GM19328 (cell line): ENCODE measurements around the gene TANC1.
"Not testable (repeated sequence)": the region's sequence is repeated elsewhere in the genome, so short reads cannot be mapped to it uniquely, and the experiment has no call there.

Source experiments
- ATAC-seq: cut with Tn5 transposase; IDR thresholded peaks from one replicate; pipeline ENCODE4 v1.9.1; 2021; ENCODE audit warnings: mild to moderate bottlenecking, moderate library complexity; ENCODE audit not compliant: unreplicated experiment

Gene TANC1

DNA sequence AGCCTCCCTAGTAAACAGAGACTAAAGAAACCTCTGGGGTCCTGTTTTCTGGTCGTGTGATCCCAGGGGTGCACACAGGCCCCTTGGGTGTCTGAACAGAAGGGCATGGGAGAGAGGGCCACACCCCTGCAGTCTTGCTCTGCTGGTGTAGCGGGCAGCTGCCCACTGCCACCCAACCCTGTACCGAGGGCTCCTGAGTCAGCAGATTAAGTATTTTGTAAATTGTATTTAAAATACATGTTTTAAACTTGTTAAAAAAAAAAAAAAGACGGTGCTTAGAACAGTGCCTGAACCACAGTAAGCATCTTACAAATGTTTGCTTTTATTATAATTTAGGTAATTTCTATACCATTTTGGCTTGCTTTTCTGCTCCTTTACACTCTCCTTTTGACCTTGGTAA, 113.7 kb downstream of the TANC1 start:
- no peak for ATAC-seq

DNA sequence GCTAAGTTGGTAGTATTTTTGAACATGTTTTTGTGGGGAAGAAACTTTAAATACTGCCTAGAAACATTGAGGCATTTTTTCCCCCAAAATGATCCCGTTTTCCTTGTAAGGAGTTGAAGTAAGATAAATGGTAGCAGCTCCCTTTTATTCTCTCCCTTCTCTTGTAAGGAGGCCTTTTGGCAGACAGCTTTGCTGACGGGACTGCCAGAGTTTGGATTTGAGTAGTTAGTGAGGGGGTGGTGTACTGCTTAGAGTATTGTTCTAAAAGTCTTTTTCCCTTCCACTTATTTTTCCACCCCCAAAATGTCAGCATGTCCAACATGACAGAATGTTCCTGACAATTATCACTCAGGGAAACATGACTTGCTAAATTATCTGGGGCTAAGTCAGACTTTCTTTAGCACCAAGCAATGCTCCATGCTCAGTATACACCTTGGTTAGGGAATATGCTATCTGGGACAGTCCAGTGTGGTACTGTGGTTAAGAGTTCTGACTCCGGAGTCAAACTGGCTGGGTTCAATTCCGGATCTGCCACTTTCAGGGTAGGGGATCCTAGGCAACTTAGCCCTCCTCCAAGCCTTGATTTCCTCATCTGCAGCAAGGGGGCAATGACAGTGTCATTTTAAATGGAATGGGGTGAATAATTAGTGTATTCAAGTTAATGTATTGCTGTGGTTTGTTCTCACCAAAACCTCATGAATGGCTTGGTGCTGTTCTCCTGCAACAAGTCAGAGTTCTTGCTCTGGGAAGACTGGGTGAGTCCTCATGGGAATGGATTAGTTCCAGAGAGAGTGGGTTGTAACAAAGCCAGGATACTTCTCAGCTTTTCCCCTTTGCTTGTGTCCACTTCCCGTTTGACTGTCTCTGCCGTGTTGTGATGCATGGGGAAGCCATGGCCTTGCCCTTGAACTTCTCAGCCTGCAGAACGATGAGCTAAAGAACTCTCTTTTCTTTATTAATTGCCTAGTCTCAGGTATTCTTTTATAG, 116.2 kb downstream of the TANC1 start:
- ATAC-seq, result no peak

DNA sequence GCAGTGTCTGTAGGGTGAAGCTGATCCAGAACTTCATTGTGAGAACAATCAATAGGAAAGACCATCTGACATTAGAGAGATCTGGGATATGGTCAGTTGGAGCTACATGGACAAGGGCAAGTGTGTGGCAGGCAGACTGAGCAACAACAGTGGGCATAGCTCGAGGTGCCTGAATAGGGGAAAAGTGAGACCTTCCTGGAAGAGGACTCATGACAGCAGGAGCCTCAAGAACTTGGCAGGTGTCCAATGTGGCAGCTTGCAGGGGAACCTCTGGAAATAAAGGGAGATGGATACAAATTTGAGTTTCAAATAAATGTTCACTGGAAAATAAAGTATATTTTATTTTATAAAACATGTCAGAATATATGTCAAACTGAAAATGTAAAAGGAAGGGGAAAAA, 117.9 kb downstream of the TANC1 start:
- no peak for ATAC-seq

DNA sequence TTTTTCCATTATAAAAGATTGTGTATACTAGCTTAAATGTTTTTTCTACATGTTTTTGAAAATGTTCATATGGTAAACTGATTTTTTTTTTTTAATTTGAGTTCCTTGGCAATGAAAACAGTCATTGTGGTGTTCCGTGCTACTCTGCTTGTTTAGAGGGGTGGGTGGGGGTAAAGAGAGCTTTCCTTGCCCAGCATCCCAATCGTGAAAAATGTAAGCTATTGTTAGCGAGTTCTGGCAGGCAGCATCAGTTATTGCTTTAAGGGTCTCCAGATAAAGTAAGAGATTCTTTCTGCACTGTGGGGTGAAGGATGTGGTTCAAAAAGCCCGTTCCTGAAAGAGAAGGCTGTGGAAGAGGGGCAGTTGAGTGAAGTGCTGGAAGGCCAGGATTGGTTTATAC, 118.4 kb downstream of the TANC1 start:
- no peak for ATAC-seq

DNA sequence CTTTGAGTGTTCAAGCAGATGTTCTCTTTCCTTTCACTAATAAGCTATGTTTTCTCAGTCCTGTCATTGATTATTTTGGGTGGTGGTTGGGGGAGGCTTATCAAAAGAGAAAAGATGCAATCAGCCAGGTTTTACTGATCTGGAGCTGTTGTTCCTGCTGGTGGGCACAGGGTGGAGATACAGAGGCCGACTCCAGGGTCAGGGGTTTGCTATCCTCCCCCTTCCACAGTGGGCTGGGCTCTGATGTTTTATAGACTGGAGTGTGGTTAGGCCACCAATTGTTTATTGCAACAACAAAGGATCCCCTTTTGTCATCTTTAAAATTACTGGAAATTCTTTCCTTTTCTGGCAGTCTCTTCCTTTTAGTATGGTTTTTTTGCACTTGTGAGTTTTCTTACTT, 120.5 kb downstream of the TANC1 start:
- no peak for ATAC-seq

DNA sequence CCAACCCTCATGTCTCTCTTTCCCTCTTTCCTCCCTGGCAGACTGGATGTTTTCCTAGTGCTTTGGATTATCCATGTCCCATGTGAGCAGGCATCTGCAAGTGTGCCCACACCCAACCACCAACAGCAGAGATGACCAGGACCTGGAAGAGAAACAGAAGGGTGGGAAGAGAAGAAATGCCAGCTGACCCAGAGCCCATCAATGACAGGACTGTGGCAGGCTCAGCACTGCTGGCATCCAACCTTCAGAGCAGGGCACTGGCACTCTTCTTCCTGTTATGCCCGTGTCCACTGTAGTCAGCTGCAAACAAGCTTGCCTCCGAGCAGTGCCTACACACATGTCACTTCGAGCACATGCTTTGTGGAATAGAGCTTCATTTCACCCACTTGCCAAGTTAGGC, 121.1 kb downstream of the TANC1 start:
- ATAC-seq, result no peak

DNA sequence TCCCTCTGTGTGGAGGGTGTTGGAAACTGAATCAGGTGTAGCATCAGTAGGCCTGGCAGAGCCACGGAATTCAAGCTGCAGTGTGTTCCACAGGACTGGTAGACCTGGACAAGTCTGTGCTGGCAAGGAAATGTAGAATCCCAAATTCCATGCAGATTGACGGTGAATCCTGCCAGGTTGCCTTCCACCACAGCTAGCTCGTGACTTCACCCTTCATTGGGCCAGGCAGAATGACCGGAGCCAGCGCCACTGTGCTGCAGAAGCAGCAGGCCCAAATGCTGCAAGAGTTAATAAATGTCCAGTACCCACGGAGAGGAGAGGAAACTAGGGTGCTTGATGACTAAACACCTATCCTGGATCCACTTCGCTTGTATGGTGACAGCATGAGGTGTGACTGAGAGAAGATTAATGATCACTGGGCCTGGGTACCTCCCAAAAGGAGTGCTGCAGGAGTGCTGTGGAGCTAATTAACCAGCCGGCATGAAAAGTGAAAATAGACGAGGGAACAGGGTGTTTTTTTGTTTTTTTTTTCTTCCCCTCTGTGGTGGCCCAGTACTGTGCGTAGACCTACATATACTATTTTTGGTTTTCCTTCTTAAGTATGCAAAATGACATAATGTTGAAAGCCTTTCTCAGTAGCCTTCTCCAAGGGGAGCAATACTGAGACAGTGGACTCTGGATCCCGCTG, 122.2 kb downstream of the TANC1 start:
- ATAC-seq, result peak; percentile 58

DNA sequence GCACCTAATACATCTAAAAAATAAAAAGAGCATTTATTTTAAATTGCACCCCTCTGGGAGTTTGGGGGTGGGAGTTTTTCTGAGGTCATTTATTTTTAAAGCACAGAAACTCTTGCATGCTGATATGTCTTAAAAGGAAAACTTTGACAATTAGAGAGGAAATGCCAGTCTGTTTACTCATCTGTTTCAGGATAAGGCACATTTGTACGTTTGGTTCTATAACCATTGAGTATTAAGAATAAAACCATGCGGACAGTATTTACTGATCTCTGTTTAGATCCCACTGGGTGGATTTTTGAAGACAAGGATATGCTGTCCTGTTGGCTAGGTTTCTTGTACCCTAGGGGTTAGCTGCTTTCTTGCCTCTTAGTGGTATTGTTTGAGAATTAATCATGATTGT, 122.9 kb downstream of the TANC1 start:
- ATAC-seq, result no peak

DNA sequence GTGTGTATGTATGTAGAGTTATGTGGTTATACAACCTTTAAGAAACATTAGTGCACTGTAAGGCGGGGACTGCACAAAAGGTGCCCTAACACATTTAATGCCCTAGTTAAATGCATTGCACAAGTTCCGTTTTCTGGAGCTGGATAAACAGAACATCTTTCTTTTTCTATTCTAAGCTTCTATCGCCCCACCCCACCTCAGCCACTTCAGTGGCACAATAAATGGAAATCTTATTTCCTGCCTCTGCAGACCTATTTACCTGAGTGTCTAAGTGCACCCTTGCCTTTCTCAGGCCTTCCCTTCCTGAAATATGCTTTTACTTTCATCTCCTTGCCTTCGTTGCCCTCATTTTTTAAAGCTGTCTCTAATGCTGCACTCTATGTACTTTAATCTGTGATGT, 123.5 kb downstream of the TANC1 start:
- no peak for ATAC-seq

DNA sequence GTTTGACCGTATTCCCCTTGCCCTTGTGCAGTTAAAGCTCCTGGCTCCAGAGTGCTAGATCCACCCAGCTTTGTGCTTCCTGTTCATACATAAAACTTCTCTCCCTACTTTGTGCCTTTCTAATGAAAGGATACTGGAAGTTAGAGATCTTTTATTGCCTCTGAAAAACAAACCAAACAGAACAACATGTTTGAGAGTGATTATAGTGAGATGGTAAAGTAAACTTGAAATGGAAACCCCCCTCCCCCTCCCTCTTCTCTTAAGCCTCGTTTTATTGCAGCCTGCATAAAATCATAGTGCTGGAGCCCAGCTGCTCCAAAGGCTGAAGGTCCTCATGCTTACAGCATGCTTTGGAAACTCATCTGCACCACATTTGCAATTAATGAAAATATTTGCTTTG, 125.1 kb downstream of the TANC1 start:
- ATAC-seq, result no peak

DNA sequence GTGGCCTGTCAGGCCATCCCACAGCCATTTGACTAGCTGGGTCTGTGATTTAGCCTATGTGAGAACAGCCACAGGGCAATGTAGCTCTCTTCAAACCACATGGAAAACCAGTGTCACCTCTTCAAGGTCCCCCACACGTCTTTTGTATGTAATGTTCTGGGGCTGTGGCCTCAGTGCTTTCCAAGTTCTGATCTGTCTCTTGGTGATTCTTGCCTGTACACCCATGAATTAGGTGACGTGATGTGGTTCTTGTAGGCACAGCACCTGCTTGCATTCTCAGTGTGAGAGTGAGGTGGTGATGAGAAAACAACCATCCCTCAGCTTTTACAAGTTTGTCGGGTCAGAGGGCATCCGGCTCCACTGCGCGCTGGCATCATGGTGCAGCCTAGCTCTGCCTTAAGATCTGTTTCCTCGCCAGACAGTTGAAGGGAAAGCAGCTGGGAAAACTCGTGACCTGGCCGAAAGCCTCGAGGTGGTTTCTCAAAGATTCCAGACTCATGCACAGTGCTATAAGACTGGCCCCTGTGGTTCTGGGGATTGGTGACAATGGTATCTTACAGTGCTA, 125.8 kb downstream of the TANC1 start:
- ATAC-seq, result no peak

DNA sequence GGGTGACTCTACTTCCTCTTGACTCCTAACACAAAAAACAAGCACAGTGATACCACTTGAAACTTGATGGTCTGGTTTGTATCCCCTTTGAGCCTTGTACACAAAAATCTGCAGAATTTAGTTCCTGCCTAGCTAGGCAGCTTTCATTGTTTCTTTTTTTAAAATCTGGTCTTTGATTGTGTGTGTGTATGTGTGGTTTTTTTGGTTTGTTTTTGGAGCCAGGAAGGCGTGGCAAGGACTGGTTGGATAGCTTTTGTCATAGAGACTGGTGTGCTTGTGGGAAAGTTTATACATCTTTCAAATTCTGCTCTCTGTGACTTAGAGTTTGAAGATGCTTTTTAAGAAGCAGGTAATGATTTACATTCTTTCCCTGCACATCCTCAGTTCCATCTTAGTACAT, 127.4 kb downstream of the TANC1 start:
- no peak for ATAC-seq

DNA sequence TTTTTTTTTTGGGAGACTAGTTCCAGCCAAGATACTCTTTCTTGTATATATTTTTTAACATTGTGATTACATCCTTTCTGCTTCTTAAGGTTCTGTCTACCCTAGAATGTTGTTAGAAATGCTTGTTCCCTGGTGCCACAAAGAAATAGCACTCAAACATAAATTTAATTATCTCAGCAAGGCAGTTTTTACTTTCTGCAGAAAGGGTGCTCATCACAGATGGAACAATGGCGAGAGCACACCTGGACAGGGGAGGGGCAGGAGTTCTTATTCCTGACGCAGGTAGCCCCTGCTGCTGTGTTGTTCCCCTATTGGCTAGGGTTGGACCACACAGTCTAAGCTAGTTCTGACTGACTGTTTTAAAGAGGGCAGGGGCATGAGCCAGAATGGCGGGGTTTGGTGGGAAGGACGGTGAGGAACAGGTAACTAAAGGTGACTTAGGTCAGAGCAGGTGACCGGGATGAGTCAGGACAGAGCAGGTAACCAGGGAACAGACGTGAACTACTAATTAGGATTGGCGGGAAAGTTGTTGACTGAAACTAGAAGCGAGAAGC, 127.9 kb downstream of the TANC1 start:
- not testable (repeated sequence) for ATAC-seq

DNA sequence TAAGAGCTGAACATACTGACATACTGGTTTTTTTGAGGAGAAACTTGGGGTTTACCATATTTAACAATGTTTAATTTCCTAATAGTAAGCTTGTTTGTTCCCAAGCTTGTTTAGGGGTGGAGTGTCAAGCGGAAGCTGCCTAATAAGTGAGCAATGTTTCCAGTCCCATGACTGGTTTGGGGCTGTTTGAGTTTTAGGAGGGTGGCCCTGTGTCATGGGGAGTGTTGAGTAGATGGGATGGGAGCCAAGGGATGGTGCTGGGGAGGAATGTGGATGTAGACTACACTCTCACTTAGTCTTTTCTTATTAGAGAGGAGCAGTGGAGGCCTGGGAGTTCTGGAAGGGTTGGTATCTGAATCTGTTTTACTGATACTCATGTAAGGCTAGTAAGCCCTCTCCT, 128.5 kb downstream of the TANC1 start:
- no peak for ATAC-seq

DNA sequence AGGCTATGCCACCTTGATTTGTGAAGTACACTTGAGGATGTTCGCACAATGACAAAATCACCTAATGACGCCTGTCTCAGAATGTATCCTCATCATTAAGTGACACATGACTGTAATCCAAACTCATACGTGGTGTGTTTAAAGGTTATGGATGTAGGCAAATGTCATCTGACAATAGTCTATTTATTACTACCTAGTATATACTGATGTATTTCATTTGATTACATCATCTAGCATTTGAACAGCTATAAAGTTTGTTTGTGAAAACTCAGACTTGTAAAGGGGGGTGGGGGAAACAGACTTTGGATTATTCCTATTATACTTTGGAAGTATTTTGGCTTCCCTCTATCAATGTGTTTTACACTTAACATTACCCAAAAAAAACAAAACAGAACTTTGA, 129.9 kb downstream of the TANC1 start:
- no peak for ATAC-seq

DNA sequence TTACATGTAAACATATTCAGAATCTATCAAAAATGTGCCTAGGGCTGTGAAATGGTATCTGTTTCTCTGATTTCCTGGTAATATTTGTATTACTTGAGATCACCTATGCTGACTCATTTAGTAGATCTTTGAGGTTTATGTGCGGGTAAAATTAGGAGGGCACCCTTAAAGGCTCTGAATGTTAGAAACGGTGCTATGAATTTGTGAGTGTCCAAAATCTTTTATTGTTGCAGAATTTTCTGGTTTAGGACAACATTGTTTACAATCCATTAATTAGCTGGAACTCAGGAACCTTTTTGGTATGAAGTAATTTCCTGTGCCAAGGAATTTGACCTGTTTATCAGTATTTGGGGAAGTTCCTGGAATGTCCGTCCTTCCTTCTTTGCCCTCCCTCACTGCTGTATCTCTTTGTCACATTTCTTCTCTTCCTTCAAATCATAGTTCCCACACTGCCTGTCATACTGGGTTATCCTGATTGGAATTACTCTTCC, 130.5 kb downstream of the TANC1 start:
- no peak for ATAC-seq

DNA sequence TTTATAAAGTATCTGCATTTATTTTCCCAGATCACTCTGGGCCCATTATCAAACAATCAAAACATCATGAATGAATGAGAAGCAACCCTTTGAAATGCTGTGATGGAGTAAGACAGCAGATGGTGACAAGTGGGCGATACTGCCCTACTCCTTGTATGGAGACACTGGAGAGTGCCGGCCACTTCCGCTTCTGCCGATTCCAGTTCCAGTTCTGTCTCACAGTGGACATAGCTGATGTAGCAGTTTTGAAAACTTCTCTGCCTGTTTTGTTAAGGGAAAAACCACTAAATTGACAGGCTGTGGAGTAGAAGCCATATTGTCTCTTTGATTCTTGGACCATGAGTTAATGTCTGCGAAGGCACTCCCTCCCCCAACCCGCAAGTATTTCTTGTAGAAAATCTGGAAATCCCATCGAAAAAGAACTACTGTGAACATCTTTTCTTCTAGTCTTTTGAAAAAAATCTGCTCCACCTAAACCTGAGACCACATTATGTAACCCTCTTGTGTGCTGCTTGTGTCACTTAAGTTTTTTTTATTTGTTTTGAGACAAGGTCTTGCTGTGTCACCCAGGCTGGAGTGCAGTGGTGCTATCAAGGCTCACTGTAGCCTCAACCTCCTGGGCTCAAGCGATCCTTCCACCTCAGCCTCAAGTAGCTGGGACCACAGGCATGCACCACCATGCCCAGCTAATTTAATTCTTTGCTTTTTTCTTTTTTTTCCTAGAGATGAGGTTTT, 133.5 kb downstream of the TANC1 start:
- ATAC-seq, result no peak

DNA sequence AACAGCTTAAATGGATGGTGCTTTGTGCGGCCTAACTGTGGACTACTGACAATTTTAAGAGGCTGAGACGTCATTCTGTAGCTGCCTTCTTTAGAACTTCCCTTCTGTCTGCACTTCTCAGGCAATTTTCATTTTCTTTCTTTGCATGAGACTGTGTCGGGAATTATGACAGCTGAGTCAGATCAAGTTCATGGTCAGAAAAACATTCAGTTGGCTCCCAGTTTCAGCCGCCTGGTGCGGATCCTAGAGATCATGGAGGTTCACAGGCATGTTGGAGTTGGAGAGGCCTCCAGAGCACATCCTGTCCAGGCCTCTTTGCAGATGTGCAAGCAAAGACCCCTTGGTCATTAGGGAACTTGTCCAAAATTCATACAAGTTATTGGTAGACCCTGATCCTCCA, 135.0 kb downstream of the TANC1 start:
- ATAC-seq, result no peak

DNA sequence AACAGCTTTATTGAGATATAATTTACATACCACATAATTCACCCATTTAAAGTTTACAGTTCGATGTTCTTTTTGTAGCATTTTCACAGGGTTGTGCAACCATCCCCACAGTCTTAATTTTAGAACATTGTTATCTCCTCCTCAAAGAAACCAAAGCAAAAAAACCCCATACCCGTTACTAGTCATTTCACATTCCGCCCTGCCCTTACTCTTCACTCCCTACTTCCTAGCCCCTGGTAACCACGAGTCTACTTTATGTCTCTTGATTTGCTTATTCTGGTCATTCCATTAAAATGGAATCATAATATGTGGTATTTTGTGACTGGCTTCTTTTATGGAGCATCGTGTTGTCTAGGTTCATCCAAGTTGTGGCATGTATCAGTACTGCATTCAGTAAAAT, 137.7 kb downstream of the TANC1 start:
- ATAC-seq, result no peak

DNA sequence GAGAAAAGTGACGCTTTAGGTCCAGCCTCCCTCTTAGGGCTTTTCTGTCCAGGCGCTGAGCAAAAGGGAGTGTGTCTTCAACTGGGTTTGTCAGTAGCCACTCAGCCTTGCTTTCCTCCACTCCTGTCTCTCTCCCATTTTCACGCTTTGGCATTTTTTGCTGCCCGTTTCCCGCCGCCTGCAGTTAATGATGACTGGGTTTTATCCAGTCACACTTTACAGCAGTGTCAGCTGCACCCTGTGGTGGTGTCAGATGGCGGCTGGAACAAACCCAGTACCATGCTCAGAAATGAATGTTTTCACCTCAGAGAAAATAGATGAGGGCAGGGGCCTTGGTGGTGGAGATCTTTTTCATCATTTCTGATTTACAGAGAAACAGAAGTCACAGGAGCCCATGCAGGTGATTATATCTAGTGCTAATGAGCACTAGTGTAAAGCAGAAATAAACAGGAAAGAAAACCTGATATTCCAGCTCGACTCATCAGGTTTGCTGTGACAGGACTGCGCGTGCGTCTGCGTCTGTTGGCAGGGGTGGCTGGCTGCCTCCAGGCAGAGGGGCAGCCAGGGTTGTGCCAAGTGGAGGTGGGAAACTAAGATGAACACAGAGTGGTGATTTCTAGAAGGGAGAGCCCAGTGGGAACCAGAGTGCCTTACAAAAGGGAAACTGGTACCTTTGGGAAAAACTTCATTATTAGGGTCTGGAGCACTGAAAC, 139.9 kb downstream of the TANC1 start:
- ATAC-seq, result no peak
